Measurements from ENCODE around the gene MAN2B1. TPM values are rescaled to one million over a fixed set of nuclear protein-coding genes. Genes with fewer than 3 reads are reported as not detected.

MAN2B1 gene
- total RNA-seq, 4 donors from 2014 or later = 51.9 to 84.2 (median 68.0) TPM

DNA sequence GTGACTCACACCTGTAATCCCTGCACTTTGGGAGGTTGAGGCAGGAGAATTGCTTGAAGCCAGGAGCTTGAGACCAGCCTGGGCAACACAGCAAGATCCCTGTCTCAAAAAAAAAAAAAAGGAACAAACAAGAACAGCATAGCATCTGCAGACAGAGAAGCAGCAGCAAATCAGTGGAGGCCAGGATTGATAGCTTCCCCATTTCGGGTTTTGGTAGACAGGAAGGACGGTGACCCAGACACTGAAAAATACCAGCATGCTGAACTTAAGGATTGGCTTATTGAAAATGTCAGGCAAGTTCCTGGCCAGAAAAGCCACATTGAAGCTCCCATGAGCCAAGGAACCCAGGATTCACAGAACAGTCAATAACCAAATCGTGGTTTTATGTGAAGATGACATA is 58.9 kb downstream of the MAN2B1 start:
- no peak overlapping the region for H3K27ac ChIP-seq
- H3K36me3 ChIP-seq = peaks cover 0 to 37% (median 0%) of the 10 kb centered on the region in 3 donors
- H3K27me3 ChIP-seq = no peaks in the 10 kb centered on the region
- peaks cover 0 to 14% (median 4%) of the 10 kb centered on the region in 4 donors for H3K4me1 ChIP-seq
- H3K9me3 ChIP-seq = no peaks in the 10 kb centered on the region
- TF ChIP-seq, protein P1, sequence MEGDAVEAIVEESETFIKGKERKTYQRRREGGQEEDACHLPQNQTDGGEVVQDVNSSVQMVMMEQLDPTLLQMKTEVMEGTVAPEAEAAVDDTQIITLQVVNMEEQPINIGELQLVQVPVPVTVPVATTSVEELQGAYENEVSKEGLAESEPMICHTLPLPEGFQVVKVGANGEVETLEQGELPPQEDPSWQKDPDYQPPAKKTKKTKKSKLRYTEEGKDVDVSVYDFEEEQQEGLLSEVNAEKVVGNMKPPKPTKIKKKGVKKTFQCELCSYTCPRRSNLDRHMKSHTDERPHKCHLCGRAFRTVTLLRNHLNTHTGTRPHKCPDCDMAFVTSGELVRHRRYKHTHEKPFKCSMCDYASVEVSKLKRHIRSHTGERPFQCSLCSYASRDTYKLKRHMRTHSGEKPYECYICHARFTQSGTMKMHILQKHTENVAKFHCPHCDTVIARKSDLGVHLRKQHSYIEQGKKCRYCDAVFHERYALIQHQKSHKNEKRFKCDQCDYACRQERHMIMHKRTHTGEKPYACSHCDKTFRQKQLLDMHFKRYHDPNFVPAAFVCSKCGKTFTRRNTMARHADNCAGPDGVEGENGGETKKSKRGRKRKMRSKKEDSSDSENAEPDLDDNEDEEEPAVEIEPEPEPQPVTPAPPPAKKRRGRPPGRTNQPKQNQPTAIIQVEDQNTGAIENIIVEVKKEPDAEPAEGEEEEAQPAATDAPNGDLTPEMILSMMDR (IDR thresholded peaks at IDR 0.05) = no peak
- no peak for TF ChIP-seq POLR2A (IDR thresholded peaks at IDR 0.05)
- H3K4me3 ChIP-seq = no peak overlapping the region
- peak in 1 of 3 donors; percentile 9 for DNase-seq

DNA sequence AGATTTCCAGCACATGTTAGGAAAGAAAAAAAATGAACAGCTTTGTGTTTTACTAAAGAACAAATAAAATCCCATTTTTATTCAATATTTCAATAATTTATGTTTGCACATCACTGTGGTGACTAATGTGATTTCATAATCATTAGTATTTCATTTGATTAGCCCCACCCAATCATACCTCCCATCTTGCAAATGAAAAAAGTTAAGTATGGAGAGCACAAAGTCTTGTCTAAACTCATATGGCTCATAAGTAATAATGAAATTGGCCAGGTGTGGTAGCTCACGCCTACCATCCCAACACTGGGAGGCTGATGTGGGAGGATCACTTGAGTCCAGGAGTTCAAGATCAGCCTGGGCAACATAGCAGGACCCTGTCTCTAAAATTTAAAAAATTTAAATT is 59.7 kb downstream of the MAN2B1 start:
- no peaks in the 10 kb centered on the region for H3K27me3 ChIP-seq
- no peak overlapping the region for H3K4me3 ChIP-seq
- TF ChIP-seq, protein P1 (IDR thresholded peaks at IDR 0.05) = no peak
- TF ChIP-seq POLR2A (IDR thresholded peaks at IDR 0.05) = no peak
- no peak for DNase-seq
- H3K36me3 ChIP-seq = peaks cover 0 to 42% (median 0%) of the 10 kb centered on the region in 3 donors
- no peaks in the 10 kb centered on the region for H3K9me3 ChIP-seq
- H3K4me1 ChIP-seq = peaks cover 0 to 11% (median 0%) of the 10 kb centered on the region in 4 donors
- no peak overlapping the region for H3K27ac ChIP-seq

DNA sequence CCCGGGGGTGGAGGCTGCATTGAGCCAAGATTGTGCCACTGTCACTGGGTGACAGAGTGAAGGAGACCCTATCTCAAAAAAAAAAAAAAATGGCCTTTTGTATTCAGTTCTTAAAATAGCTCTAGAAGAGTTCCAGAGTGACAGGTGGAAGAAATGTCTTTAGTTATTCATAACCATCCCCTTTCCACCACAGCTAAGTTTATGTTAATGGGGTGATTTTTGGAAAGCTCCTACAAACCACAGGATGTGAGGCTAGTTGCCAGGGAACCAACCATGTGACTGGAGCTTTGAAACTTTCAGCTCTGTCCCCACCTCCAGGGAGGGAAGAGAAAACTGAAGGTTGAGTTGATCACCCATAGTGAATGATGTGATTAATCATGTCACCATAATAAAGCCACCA is 62.8 kb downstream of the MAN2B1 start:
- TF ChIP-seq POLR2A (IDR thresholded peaks at IDR 0.05) = no peak
- TF ChIP-seq, protein P1 (IDR thresholded peaks at IDR 0.05) = no peak
- Histone ChIP-seq H3K9me3 (no peaks in the 10 kb centered on the region), H3K4me1 (no peaks in the 10 kb centered on the region), H3K27ac (no peak overlapping the region), H3K36me3 (peaks cover 0 to 46% (median 0%) of the 10 kb centered on the region in 3 donors), H3K27me3 (no peaks in the 10 kb centered on the region), H3K4me3 (no peak overlapping the region)
- DNase-seq = peak in 2 of 3 donors; percentile 39 to 59

DNA sequence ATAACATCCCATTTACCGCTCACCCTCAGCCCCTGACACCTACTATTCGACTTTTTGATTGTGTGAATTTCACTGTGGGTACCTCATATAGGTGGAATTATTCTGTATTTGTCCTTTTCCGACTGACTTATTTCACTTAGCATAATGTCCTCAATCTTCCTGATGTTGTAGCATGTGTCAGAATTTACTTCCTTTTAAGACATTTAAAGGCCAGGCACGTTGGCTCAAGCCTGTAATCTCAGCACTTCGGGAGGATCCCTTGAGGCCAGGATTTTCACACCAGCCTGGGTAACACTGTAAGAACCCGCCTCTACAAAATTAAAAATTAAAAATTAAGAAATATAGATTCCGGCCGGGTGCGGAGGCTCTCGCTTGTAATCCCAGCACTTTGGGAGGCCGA is 68.9 kb downstream of the MAN2B1 start:
- Histone ChIP-seq H3K27me3 (no peaks in the 10 kb centered on the region), H3K36me3 (peaks cover 0 to 29% (median 0%) of the 10 kb centered on the region in 3 donors), H3K27ac (no peak overlapping the region), H3K4me1 (no peaks in the 10 kb centered on the region), H3K4me3 (no peak overlapping the region), H3K9me3 (no peaks in the 10 kb centered on the region)
- DNase-seq = peak in 1 of 3 donors; percentile 10
- TF ChIP-seq, protein P1 (IDR thresholded peaks at IDR 0.05) = no peak
- no peak for TF ChIP-seq POLR2A (IDR thresholded peaks at IDR 0.05)

DNA sequence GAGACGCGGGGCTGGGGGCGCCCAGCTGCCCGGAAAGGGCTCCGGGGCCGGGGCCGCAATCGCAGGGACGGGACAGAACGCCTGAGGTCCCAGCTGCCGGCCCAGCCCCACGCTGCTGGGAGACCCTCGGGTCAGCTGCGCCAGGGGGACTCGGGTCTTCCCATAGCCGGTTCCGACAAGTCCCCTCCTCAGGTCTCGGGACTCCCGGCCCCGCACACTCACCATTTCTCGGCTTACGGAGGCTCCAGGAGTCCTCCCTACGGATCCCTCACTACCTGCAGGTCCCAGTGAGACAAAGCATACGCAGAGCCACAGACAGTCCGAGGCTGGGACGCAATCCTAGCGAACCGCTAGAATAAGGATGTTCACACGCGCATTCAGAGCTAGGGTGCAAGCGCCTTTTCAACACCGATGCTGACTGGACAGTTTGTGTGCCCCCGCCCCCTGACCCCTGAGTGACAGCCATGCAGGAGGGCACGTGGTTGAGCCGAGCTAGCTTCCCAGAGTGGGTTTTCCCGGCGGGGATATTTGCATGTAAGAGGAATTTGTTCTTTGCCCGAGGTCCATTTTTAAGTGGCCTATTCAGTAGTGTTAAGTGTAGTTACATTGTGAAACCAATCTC is 69.5 kb downstream of the MAN2B1 start:
- no peak overlapping the region for H3K27ac ChIP-seq
- H3K4me1 ChIP-seq = no peaks in the 10 kb centered on the region
- H3K9me3 ChIP-seq = no peaks in the 10 kb centered on the region
- TF ChIP-seq, protein P1 (IDR thresholded peaks at IDR 0.05) = no peak
- no peak for TF ChIP-seq POLR2A (IDR thresholded peaks at IDR 0.05)
- H3K4me3 ChIP-seq = no peak overlapping the region
- no peaks in the 10 kb centered on the region for H3K27me3 ChIP-seq
- peak in 1 of 3 donors; percentile 32 for DNase-seq
- H3K36me3 ChIP-seq = peaks cover 0 to 23% (median 0%) of the 10 kb centered on the region in 3 donors

Small RNA genes lying within 50 kb of the gene (small RNA-seq; reads per million reads assigned to genes)
- gene SNORD41 = 249 to 524 reads per million in 2 donors

Other genes with a start within 250 kb of the MAN2B1 start
- gene ZNF443, start 225.7 kb downstream of the MAN2B1 start, total RNA-seq = 10 to 100 TPM in 1 of 4 donors, 1 to 10 TPM in 3; 6.3 to 10.7 (median 7.5) TPM
- gene ZNF709, start 181.9 kb downstream of the MAN2B1 start, total RNA-seq = 1 to 10 TPM; 1.8 to 3.7 (median 3.3) TPM
- 10 to 100 TPM; 25.2 to 36.9 (median 29.2) TPM for gene ZNF564, start 115.3 kb downstream of the MAN2B1 start, total RNA-seq
- gene ZNF490, start 55.9 kb downstream of the MAN2B1 start, total RNA-seq = 1 to 10 TPM; 4.1 to 8.4 (median 4.7) TPM
- gene ZNF791, start 55.8 kb downstream of the MAN2B1 start, total RNA-seq = 10 to 100 TPM; 17.2 to 34.6 (median 29.3) TPM
- gene WDR83, start 65 bp upstream of the MAN2B1 start, total RNA-seq = 10 to 100 TPM in 2 of 4 donors, 1 to 10 TPM in 2; 2.8 to 14.0 (median 9.5) TPM
- gene DHPS, start 15.1 kb upstream of the MAN2B1 start, total RNA-seq = 100 to 1,000 TPM in 3 of 4 donors, 10 to 100 TPM in 1; 76.4 to 215 (median 150) TPM
- gene GNG14, start 21.3 kb upstream of the MAN2B1 start, total RNA-seq = not detected
- gene FBXW9, start 29.9 kb upstream of the MAN2B1 start, total RNA-seq = 1 to 10 TPM in 3 of 4 donors, not detected in 1; 6.3 to 9.9 (median 7.0) TPM
- 100 to 1,000 TPM in 3 of 4 donors, 10 to 100 TPM in 1; 39.1 to 131 (median 103) TPM for gene TNPO2, start 57.2 kb upstream of the MAN2B1 start, total RNA-seq
- gene TRIR, start 67.9 kb upstream of the MAN2B1 start, total RNA-seq = 100 to 1,000 TPM; 134 to 297 (median 185) TPM
- gene GET3, start 70.8 kb upstream of the MAN2B1 start, total RNA-seq = 10 to 100 TPM; 23.1 to 31.9 (median 30.5) TPM
- gene BEST2, start 85.0 kb upstream of the MAN2B1 start, total RNA-seq = 10 to 100 TPM in 3 of 4 donors, not detected in 1; 20.5 to 82.0 (median 40.6) TPM
- gene HOOK2, start 108.8 kb upstream of the MAN2B1 start, total RNA-seq = 100 to 1,000 TPM; 193 to 379 (median 285) TPM
- gene JUNB, start 124.7 kb upstream of the MAN2B1 start, total RNA-seq = 100 to 1,000 TPM; 111 to 324 (median 152) TPM
- 100 to 1,000 TPM; 150 to 461 (median 375) TPM for gene PRDX2, start 135.1 kb upstream of the MAN2B1 start, total RNA-seq
- not detected for gene THSD8, start 135.3 kb upstream of the MAN2B1 start, total RNA-seq
- gene RNASEH2A, start 139.8 kb upstream of the MAN2B1 start, total RNA-seq = 10 to 100 TPM in 2 of 4 donors, 1 to 10 TPM in 2; 5.9 to 24.8 (median 9.4) TPM
- gene RTBDN, start 167.8 kb upstream of the MAN2B1 start, total RNA-seq = not detected
- under 1 TPM in 1 of 4 donors, not detected in 3; 0.27 TPM for gene MAST1, start 171.8 kb upstream of the MAN2B1 start, total RNA-seq
- gene DNASE2, start 214.7 kb upstream of the MAN2B1 start, total RNA-seq = 10 to 100 TPM in 1 of 4 donors, 1 to 10 TPM in 3; 8.9 to 16.5 (median 9.4) TPM
- not detected for gene KLF1, start 220.5 kb upstream of the MAN2B1 start, total RNA-seq
- gene GCDH, start 224.4 kb upstream of the MAN2B1 start, total RNA-seq = 10 to 100 TPM; 25.2 to 44.4 (median 32.4) TPM

Measured in Peyer's patch (tissue), 4 donors.